HepG2 (cell line): ENCODE data around the gene SWSAP1. TPM values are rescaled to one million over a fixed set of nuclear protein-coding genes. Genes with fewer than 3 reads are reported as not detected.

Experiments
- FOXP1 ChIP-seq, 2 experiments: fragments of 450-650 bp in 1 of 2; IDR thresholded peaks; 2 replicates each; pipeline ENCODE4 v1.6.1; 2017 to 2018; ENCODE audit warnings: antibody characterized with exemption in 1 of 2
- NCOR1 ChIP-seq: fragments of 200-600 bp; sonication (generic); IDR thresholded peaks from 2 replicates; pipeline ENCODE4 v1.7.0; 2017; ENCODE audit warnings: antibody characterized with exemption, low read length, borderline replicate concordance
- NONO ChIP-seq, 2 experiments: fragments of 450-650 bp in 1 of 2; sonication (generic) in 1 of 2; formaldehyde crosslinking in 1 of 2; IDR thresholded peaks in 1 of 2; conservative IDR thresholded peaks in 1 of 2; 2 replicates each; pipeline versions ENCODE4 v1.6.1 to v1.8.0; 2017 to 2022; ENCODE audit warnings: mild to moderate bottlenecking in 1 of 2, missing genetic modification reagents in 1 of 2, moderate library complexity in 1 of 2
- NPAS2 ChIP-seq: sonication (generic); formaldehyde crosslinking; IDR thresholded peaks from 2 replicates; pipeline ENCODE4 v1.8.0; 2022; ENCODE audit warnings: mild to moderate bottlenecking, missing genetic modification reagents, borderline replicate concordance
- SMARCC2 ChIP-seq: fragments of 450-650 bp; IDR thresholded peaks from 2 replicates; pipeline ENCODE4 v1.6.1; 2017; ENCODE audit warnings: antibody characterized with exemption, mild to moderate bottlenecking
- ZNF12 ChIP-seq: sonication (generic); formaldehyde crosslinking; IDR thresholded peaks from 2 replicates; pipeline ENCODE4 v1.5.0; 2020; ENCODE audit warnings: missing genetic modification reagents
- ZNF224 ChIP-seq: sonication (generic); formaldehyde crosslinking; IDR thresholded peaks from 2 replicates; pipeline ENCODE4 v1.5.0; 2020; ENCODE audit warnings: mild to moderate bottlenecking, missing genetic modification reagents
- ZNF530 ChIP-seq: sonication (generic); formaldehyde crosslinking; IDR thresholded peaks from 2 replicates; pipeline ENCODE4 v1.5.0; 2020; ENCODE audit warnings: low read depth, mild to moderate bottlenecking, missing genetic modification reagents
- polyA plus RNA-seq, 8 experiments: library from polyadenylated mRNA; depleted of rRNA in 3 of 8; stranded (reverse) in 7 of 8; unstranded in 1 of 8; fragments of >200 nt; fragmentation: Illumina TruSeq in 4 of 8; extraction: Trizol in 4 of 8; gene quantifications; 2 replicates each; pipeline versions ENCODE4 v1.2.1 to v1.2.3, GENCODE V29; 2011 to 2016; ENCODE audit warnings: low read depth in 4 of 8, missing spikeins in 1 of 8, mixed read lengths in 1 of 8; ENCODE audit not compliant: insufficient read depth in 1 of 8
- total RNA-seq, 5 experiments: library from RNA; depleted of rRNA; stranded (reverse); fragments of >200 nt; fragmentation: Illumina TruSeq; extraction: Trizol; gene quantifications; 2 replicates each; pipeline ENCODE4 v1.2.3, GENCODE V29; 2016; ENCODE audit warnings: low read depth in 1 of 5
- TF ChIP-seq, protein P1 (sequence below): sonication (generic); formaldehyde crosslinking; IDR thresholded peaks from 2 replicates; pipeline ENCODE4 v1.4.0; 2020; ENCODE audit warnings: missing genetic modification reagents
- TF ChIP-seq, protein P2 (sequence below): sonication (generic); formaldehyde crosslinking; IDR thresholded peaks from 2 replicates; pipeline ENCODE4 v1.5.0; 2020; ENCODE audit warnings: missing genetic modification reagents
- TF ChIP-seq, protein P3 (sequence below): sonication (generic); formaldehyde crosslinking; IDR thresholded peaks from 2 replicates; pipeline ENCODE4 v1.5.0; 2020; ENCODE audit warnings: mild to moderate bottlenecking, missing genetic modification reagents

SWSAP1 gene
- total and polyA plus RNA-seq, 2 of the 13 experiments (the other 11 are each of a cell fraction or from before 2014, with no cell fraction given) = 2.7 to 3.3 TPM

DNA sequence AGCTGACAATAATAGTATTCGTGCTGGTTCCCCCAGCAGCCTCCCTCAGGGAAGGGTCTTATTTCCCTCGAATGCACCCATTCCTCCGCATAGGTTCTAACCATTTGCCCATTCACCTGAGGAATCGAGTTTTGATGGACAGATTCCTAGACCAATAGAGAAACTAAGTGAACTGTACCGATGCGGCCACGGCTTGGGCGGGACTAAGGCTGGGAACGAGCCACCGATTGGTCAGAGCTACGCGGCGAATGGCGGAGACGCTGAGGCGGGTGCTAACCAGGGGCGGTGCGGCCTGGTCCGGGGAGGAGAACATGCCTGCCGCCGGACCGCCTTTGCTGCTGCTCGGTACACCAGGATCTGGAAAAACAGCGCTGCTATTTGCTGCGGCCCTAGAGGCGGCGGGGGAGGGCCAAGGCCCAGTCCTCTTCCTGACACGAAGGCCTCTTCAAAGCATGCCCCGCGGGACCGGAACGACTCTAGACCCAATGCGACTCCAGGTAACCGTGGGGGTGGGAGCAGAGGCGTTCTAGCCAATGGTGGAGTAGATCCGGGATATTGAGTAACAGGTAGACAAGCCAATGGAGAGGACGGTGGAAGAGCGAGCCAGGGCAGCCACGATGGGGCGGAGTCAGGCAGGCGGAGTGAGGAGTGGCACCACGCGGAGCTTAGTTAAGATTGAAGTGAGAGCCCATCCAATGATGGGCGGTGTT lies at the start of gene SWSAP1 (continued):
- TF ChIP-seq, protein P1, sequence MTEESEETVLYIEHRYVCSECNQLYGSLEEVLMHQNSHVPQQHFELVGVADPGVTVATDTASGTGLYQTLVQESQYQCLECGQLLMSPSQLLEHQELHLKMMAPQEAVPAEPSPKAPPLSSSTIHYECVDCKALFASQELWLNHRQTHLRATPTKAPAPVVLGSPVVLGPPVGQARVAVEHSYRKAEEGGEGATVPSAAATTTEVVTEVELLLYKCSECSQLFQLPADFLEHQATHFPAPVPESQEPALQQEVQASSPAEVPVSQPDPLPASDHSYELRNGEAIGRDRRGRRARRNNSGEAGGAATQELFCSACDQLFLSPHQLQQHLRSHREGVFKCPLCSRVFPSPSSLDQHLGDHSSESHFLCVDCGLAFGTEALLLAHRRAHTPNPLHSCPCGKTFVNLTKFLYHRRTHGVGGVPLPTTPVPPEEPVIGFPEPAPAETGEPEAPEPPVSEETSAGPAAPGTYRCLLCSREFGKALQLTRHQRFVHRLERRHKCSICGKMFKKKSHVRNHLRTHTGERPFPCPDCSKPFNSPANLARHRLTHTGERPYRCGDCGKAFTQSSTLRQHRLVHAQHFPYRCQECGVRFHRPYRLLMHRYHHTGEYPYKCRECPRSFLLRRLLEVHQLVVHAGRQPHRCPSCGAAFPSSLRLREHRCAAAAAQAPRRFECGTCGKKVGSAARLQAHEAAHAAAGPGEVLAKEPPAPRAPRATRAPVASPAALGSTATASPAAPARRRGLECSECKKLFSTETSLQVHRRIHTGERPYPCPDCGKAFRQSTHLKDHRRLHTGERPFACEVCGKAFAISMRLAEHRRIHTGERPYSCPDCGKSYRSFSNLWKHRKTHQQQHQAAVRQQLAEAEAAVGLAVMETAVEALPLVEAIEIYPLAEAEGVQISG (CRISPR knock-in tag) = peak; percentile 71; the same call in 1 of the 2 replicates
- TF ChIP-seq NONO (IDR thresholded peaks at IDR 0.05) (no peak), NONO (CRISPR knock-in tag; conservative IDR thresholded peaks at IDR 0.05) (peak; percentile 82), NPAS2 (CRISPR knock-in tag) (no peak), NCOR1 (peak; percentile 38; the same call in 1 of the 2 replicates), SMARCC2 (no peak), ZNF12 (0 out of 2 replicates have a peak, but pooled peaks have one; percentile 31), ZNF530 (CRISPR knock-in tag) (no peak), ZNF224 (CRISPR knock-in tag) (peak; percentile 88; the same call in 1 of the 2 replicates), FOXP1 (IDR thresholded peaks at IDR 0.05) (no peak), FOXP1 (CRISPR knock-in tag; IDR thresholded peaks at IDR 0.05) (no peak)
- TF ChIP-seq, protein P2, sequence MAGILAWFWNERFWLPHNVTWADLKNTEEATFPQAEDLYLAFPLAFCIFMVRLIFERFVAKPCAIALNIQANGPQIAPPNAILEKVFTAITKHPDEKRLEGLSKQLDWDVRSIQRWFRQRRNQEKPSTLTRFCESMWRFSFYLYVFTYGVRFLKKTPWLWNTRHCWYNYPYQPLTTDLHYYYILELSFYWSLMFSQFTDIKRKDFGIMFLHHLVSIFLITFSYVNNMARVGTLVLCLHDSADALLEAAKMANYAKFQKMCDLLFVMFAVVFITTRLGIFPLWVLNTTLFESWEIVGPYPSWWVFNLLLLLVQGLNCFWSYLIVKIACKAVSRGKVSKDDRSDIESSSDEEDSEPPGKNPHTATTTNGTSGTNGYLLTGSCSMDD (CRISPR knock-in tag) = no peak
- TF ChIP-seq, protein P3, sequence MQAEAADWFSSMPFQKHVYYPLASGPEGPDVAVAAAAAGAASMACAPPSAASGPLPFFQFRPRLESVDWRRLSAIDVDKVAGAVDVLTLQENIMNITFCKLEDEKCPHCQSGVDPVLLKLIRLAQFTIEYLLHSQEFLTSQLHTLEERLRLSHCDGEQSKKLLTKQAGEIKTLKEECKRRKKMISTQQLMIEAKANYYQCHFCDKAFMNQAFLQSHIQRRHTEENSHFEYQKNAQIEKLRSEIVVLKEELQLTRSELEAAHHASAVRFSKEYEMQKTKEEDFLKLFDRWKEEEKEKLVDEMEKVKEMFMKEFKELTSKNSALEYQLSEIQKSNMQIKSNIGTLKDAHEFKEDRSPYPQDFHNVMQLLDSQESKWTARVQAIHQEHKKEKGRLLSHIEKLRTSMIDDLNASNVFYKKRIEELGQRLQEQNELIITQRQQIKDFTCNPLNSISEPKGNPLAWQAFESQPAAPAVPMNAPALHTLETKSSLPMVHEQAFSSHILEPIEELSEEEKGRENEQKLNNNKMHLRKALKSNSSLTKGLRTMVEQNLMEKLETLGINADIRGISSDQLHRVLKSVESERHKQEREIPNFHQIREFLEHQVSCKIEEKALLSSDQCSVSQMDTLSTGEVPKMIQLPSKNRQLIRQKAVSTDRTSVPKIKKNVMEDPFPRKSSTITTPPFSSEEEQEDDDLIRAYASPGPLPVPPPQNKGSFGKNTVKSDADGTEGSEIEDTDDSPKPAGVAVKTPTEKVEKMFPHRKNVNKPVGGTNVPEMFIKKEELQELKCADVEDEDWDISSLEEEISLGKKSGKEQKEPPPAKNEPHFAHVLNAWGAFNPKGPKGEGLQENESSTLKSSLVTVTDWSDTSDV (CRISPR knock-in tag) = peak; percentile 89; the same call in 1 of the 2 replicates
